Keratinocyte (primary cell): ENCODE data around the gene NGEF. TPM values are rescaled to one million over a fixed set of nuclear protein-coding genes. Genes with fewer than 3 reads are reported as not detected.

ENCODE experiments used
- DNase-seq: peaks from one replicate; pipeline ENCODE4 v3.0.0-alpha.2; 2011; ENCODE audit warnings: low read depth, missing footprints, low spot score
- FAIRE-seq: peaks from 2 replicates; lab custom pipeline; 2011; peaks lifted over from hg19 to GRCh38; lab: Jason Lieb, UNC
- H2AFZ ChIP-seq: 2 replicates; pipeline ENCODE4 v1.6.0; 2012; ENCODE audit warnings: low read length, control low read depth, inconsistent platforms; ENCODE audit not compliant: control insufficient read depth
- H3K27ac ChIP-seq: 2 replicates; pipeline ENCODE4 v1.5.1; 2011; ENCODE audit warnings: low read length; ENCODE audit not compliant: control insufficient read depth, insufficient read depth
- H3K27me3 ChIP-seq: 3 replicates; pipeline ENCODE4 v1.6.0; 2011; ENCODE audit warnings: low read length; ENCODE audit not compliant: control insufficient read depth, insufficient read depth; ENCODE audit errors: extremely low read depth
- H3K36me3 ChIP-seq, 2 experiments: 2 replicates in 1 of 2; 3 replicates in 1 of 2; pipeline ENCODE4 v1.5.1; 2011; ENCODE audit warnings: low read length in 2 of 2, mild to moderate bottlenecking in 1 of 2; ENCODE audit not compliant: control insufficient read depth in 2 of 2, insufficient read depth in 2 of 2; ENCODE audit errors: extremely low read depth in 1 of 2
- H3K4me1 ChIP-seq: 3 replicates; pipeline ENCODE4 v1.5.1; 2011; ENCODE audit warnings: low read length; ENCODE audit not compliant: control insufficient read depth, insufficient read depth; ENCODE audit errors: extremely low read depth
- H3K4me2 ChIP-seq: 3 replicates; pipeline ENCODE4 v1.6.0; 2011; ENCODE audit warnings: low read depth, low read length; ENCODE audit not compliant: control insufficient read depth, insufficient read depth; ENCODE audit errors: extremely low read depth
- H3K4me3 ChIP-seq, 3 experiments: fragments of 200-600 bp in 1 of 3; sonication (generic) in 1 of 3; 2 replicates in 2 of 3; 3 replicates in 1 of 3; pipeline ENCODE4 v1.5.1; 2011 to 2016; ENCODE audit warnings: low read length in 3 of 3, mild to moderate bottlenecking in 3 of 3, control low read depth in 2 of 3, inconsistent platforms in 1 of 3, low read depth in 1 of 3, mixed read lengths in 1 of 3, mixed run types in 1 of 3, moderate library complexity in 1 of 3; ENCODE audit not compliant: control insufficient read depth in 2 of 3, insufficient read depth in 2 of 3; ENCODE audit errors: extremely low read depth in 1 of 3
- H3K79me2 ChIP-seq: 2 replicates; pipeline ENCODE4 v1.6.0; 2012; ENCODE audit warnings: low read length; ENCODE audit not compliant: control insufficient read depth, insufficient read depth
- H3K9ac ChIP-seq: 3 replicates; pipeline ENCODE4 v1.6.0; 2011; ENCODE audit warnings: low read length; ENCODE audit not compliant: control insufficient read depth, insufficient read depth; ENCODE audit errors: extremely low read depth
- H3K9me1 ChIP-seq: 3 replicates; pipeline ENCODE4 v1.6.0; 2011; ENCODE audit warnings: low read length; ENCODE audit not compliant: control insufficient read depth, insufficient read depth; ENCODE audit errors: extremely low read depth
- H3K9me3 ChIP-seq: 2 replicates; pipeline ENCODE4 v1.5.1; 2012; ENCODE audit warnings: low read depth, low read length; ENCODE audit not compliant: control insufficient read depth
- H4K20me1 ChIP-seq: 3 replicates; pipeline ENCODE4 v1.6.0; 2011; ENCODE audit warnings: low read length; ENCODE audit not compliant: control insufficient read depth, insufficient read depth; ENCODE audit errors: extremely low read depth
- CTCF ChIP-seq, 3 experiments: IDR thresholded peaks in 1 of 3; conservative IDR thresholded peaks in 1 of 3; optimal IDR thresholded peaks in 1 of 3; 2 replicates in 2 of 3; 3 replicates in 1 of 3; pipeline versions ENCODE3 to v1.5.1; 2011; ENCODE audit warnings: low read length in 3 of 3, mild to moderate bottlenecking in 3 of 3, moderate library complexity in 2 of 3, control low read depth in 1 of 3, inconsistent platforms in 1 of 3; ENCODE audit not compliant: insufficient read depth in 2 of 3; ENCODE audit errors: extremely low read depth in 1 of 3
- EZH2 ChIP-seq: IDR thresholded peaks from one replicate; pipeline ENCODE4 v1.6.1; 2012; ENCODE audit warnings: inconsistent platforms, mild to moderate bottlenecking, low read length, moderate library complexity
- dilution Hi-C: fragments of 300-500 bp; cut with MboI; formaldehyde crosslinking; loops from one replicate; pipeline ENCODE4 v1.7.0; 2020; ENCODE audit warnings: low sequenced_read_pairs; ENCODE audit not compliant: extremely low pct_ligation_motif_present
- polyA plus RNA-seq, 5 experiments: library from polyadenylated mRNA; depleted of rRNA in 3 of 5; stranded (reverse) in 3 of 5; stranded (forward) in 1 of 5; unstranded in 1 of 5; fragments of >200 nt; gene quantifications; 1 replicate in 1 of 5; 2 replicates in 3 of 5; 3 replicates in 1 of 5; pipeline versions ENCODE4 v1.2.1 to v1.2.3, GENCODE V29; 2011 to 2012; ENCODE audit warnings: missing spikeins in 2 of 5, low read depth in 1 of 5, low replicate concordance in 1 of 5

The NGEF gene
- polyA plus RNA-seq, 1 donor (not counting 4 experiments of a cell fraction or from before 2014, with no cell fraction given) = 0.17 TPM

- no peaks in the 10 kb centered on the region for H3K27me3 ChIP-seq
- no peak overlapping the region for H3K4me3 ChIP-seq
- TF ChIP-seq EZH2 = no peak
- TF ChIP-seq CTCF (optimal IDR thresholded peaks at IDR 0.05 in 1 of 3, IDR thresholded peaks at IDR 0.05 in 1 of 3, conservative IDR thresholded peaks at IDR 0.05 in 1 of 3; ENCODE audit: extremely low read depth in 1 of 3, insufficient read depth in 2 of 3, low read length in 3 of 3) = no peak
- H3K9me1 ChIP-seq = peaks cover 3% of the 10 kb centered on the region
- DNase-seq (no peak), FAIRE-seq (no peak)
- H3K27ac ChIP-seq = no peak overlapping the region
- H3K9ac ChIP-seq = no peak overlapping the region
- H3K79me2 ChIP-seq = no peaks in the 10 kb centered on the region
- dilution Hi-C loops = no loop called here
- no peaks in the 10 kb centered on the region for H3K36me3 ChIP-seq
- no peak overlapping the region for H3K4me2 ChIP-seq
- no peaks in the 10 kb centered on the region for H3K9me3 ChIP-seq
- H2AFZ ChIP-seq = no peak overlapping the region
- H3K4me1 ChIP-seq = peaks cover 37% of the 10 kb centered on the region
- no peaks in the 10 kb centered on the region for H4K20me1 ChIP-seq
Observed at GRCh38 chr2:232983669-232984140, 29.4 kb downstream of the NGEF start.

GRCh38 chr2:232982926-232983668, 30.0 kb downstream of the NGEF start:
- FAIRE-seq = no peak
- no peak overlapping the region for H2AFZ ChIP-seq

More at GRCh38 chr2:232982926-232983668, 30.0 kb downstream of the NGEF start:
- DNase-seq = no peak
- H3K79me2 ChIP-seq = no peaks in the 10 kb centered on the region
- H4K20me1 ChIP-seq = no peaks in the 10 kb centered on the region
- no peak overlapping the region for H3K9ac ChIP-seq
- H3K4me3 ChIP-seq = no peak overlapping the region
- H3K27ac ChIP-seq = no peak overlapping the region
- H3K9me1 ChIP-seq = peaks cover 3% of the 10 kb centered on the region
- H3K9me3 ChIP-seq = no peaks in the 10 kb centered on the region
- H3K27me3 ChIP-seq = no peaks in the 10 kb centered on the region
- H3K36me3 ChIP-seq = no peaks in the 10 kb centered on the region
- peaks cover 31% of the 10 kb centered on the region for H3K4me1 ChIP-seq
- TF ChIP-seq EZH2 (no peak), CTCF (optimal IDR thresholded peaks at IDR 0.05 in 1 of 3, IDR thresholded peaks at IDR 0.05 in 1 of 3, conservative IDR thresholded peaks at IDR 0.05 in 1 of 3; ENCODE audit: extremely low read depth in 1 of 3, insufficient read depth in 2 of 3, low read length in 3 of 3) (no peak)
- dilution Hi-C loops = no loop called here
- H3K4me2 ChIP-seq = no peak overlapping the region
